ENCODE data around the gene SNORC. TPM values are rescaled to one million over a fixed set of nuclear protein-coding genes. Genes with fewer than 3 reads are reported as not detected.

The SNORC gene
- total and polyA plus RNA-seq, 4 donors = 2.4 to 12.3 (median 6.6) TPM

DNA sequence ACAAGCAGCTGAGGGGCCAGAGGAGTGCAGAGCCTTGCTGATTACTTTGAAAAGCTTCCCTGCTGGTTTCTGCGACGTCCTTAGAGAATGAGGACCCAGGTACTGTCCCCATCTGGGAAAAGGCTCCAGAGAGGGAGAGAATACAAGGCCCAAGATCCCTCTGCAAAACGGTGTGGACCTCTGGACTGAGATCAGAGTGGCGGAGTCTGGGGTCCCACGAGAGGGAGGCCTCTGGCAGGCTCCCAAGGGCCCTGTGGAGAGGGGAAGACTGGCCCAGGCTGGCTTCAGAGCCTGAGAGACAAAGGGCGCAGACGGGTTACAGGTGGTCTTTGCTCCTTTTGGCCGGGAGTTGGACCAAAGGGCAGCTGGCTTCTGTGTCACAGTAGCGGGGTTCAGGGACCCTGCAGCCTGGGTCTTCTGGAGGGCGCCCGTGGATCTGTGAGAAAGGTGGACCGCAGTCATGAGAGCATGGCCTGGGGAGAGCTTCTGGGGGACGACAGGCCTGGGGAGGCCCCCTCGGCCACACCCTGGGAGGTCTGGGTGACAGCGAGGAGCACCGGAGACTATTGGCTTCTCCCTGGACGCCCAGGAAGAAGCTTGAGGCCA is 805 bp downstream of the SNORC start:
- whole genome bisulfite sequencing = 85% methylated on average over 17 of the region's 17 CpGs
- H3K27me3 ChIP-seq (ENCODE audit: control insufficient read depth in 4 of 4, insufficient read depth in 4 of 4, low read length in 3 of 4) = no peaks in the 10 kb centered on the region
- no peaks in the 10 kb centered on the region for H3K36me3 ChIP-seq (ENCODE audit: control insufficient read depth in 4 of 4, insufficient read depth in 3 of 4, low read depth in 1 of 4, low read length in 3 of 4)
- H3K27ac ChIP-seq (ENCODE audit: low read depth in 1 of 2, low read length in 2 of 2) = no peak overlapping the region
- H3K9me3 ChIP-seq (ENCODE audit: control insufficient read depth in 4 of 4, low read length in 3 of 4) = no peaks in the 10 kb centered on the region
- TF ChIP-seq HNF4G (IDR thresholded peaks at IDR 0.05) = no peak
- TF ChIP-seq, protein P1, sequence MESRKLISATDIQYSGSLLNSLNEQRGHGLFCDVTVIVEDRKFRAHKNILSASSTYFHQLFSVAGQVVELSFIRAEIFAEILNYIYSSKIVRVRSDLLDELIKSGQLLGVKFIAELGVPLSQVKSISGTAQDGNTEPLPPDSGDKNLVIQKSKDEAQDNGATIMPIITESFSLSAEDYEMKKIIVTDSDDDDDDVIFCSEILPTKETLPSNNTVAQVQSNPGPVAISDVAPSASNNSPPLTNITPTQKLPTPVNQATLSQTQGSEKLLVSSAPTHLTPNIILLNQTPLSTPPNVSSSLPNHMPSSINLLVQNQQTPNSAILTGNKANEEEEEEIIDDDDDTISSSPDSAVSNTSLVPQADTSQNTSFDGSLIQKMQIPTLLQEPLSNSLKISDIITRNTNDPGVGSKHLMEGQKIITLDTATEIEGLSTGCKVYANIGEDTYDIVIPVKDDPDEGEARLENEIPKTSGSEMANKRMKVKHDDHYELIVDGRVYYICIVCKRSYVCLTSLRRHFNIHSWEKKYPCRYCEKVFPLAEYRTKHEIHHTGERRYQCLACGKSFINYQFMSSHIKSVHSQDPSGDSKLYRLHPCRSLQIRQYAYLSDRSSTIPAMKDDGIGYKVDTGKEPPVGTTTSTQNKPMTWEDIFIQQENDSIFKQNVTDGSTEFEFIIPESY (IDR thresholded peaks at IDR 0.05) = no peak
- TF ChIP-seq, protein P2, sequence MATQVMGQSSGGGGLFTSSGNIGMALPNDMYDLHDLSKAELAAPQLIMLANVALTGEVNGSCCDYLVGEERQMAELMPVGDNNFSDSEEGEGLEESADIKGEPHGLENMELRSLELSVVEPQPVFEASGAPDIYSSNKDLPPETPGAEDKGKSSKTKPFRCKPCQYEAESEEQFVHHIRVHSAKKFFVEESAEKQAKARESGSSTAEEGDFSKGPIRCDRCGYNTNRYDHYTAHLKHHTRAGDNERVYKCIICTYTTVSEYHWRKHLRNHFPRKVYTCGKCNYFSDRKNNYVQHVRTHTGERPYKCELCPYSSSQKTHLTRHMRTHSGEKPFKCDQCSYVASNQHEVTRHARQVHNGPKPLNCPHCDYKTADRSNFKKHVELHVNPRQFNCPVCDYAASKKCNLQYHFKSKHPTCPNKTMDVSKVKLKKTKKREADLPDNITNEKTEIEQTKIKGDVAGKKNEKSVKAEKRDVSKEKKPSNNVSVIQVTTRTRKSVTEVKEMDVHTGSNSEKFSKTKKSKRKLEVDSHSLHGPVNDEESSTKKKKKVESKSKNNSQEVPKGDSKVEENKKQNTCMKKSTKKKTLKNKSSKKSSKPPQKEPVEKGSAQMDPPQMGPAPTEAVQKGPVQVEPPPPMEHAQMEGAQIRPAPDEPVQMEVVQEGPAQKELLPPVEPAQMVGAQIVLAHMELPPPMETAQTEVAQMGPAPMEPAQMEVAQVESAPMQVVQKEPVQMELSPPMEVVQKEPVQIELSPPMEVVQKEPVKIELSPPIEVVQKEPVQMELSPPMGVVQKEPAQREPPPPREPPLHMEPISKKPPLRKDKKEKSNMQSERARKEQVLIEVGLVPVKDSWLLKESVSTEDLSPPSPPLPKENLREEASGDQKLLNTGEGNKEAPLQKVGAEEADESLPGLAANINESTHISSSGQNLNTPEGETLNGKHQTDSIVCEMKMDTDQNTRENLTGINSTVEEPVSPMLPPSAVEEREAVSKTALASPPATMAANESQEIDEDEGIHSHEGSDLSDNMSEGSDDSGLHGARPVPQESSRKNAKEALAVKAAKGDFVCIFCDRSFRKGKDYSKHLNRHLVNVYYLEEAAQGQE (IDR thresholded peaks at IDR 0.05) = no peak
- TF ChIP-seq ATF3 (IDR thresholded peaks at IDR 0.05) = no peak
- TF ChIP-seq FOXA2 (IDR thresholded peaks at IDR 0.05) = no peak
- no peak for TF ChIP-seq RXRA (IDR thresholded peaks at IDR 0.05)
- no peak for TF ChIP-seq JUND (IDR thresholded peaks at IDR 0.05)
- no peak for TF ChIP-seq SP1 (IDR thresholded peaks at IDR 0.05)
- TF ChIP-seq, protein P3, sequence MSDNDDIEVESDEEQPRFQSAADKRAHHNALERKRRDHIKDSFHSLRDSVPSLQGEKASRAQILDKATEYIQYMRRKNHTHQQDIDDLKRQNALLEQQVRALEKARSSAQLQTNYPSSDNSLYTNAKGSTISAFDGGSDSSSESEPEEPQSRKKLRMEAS (IDR thresholded peaks at IDR 0.05) = no peak
- no peak for TF ChIP-seq RAD21 (IDR thresholded peaks at IDR 0.05)
- no peak for TF ChIP-seq TAF1 (conservative IDR thresholded peaks at IDR 0.05)
- TF ChIP-seq, protein P4, sequence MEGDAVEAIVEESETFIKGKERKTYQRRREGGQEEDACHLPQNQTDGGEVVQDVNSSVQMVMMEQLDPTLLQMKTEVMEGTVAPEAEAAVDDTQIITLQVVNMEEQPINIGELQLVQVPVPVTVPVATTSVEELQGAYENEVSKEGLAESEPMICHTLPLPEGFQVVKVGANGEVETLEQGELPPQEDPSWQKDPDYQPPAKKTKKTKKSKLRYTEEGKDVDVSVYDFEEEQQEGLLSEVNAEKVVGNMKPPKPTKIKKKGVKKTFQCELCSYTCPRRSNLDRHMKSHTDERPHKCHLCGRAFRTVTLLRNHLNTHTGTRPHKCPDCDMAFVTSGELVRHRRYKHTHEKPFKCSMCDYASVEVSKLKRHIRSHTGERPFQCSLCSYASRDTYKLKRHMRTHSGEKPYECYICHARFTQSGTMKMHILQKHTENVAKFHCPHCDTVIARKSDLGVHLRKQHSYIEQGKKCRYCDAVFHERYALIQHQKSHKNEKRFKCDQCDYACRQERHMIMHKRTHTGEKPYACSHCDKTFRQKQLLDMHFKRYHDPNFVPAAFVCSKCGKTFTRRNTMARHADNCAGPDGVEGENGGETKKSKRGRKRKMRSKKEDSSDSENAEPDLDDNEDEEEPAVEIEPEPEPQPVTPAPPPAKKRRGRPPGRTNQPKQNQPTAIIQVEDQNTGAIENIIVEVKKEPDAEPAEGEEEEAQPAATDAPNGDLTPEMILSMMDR (IDR thresholded peaks at IDR 0.05; ENCODE audit: low read depth, low read length, missing input control) = no peak
- TF ChIP-seq HNF4A (conservative IDR thresholded peaks at IDR 0.05) = no peak
- TF ChIP-seq FOXA1 (IDR thresholded peaks at IDR 0.05) = no peak
- TF ChIP-seq YY1 (IDR thresholded peaks at IDR 0.05) = no peak
- no peak for TF ChIP-seq GABPA (IDR thresholded peaks at IDR 0.05 in 1 of 2, conservative IDR thresholded peaks at IDR 0.05 in 1 of 2)
- TF ChIP-seq NR2F2 (IDR thresholded peaks at IDR 0.05) = no peak
- no peak for TF ChIP-seq EGR1 (IDR thresholded peaks at IDR 0.05; ENCODE audit: low read depth in 2 of 2)
- peaks cover 4 to 27% (median 17%) of the 10 kb centered on the region in 4 donors for H3K4me1 ChIP-seq (ENCODE audit: control insufficient read depth in 4 of 4, insufficient read depth in 4 of 4, low read length in 3 of 4)
- DNase-seq (ENCODE audit: low spot score) = peak; percentile 36
- no peak overlapping the region for H3K4me3 ChIP-seq (ENCODE audit: low read depth in 1 of 3, low read length in 3 of 3)
- H3K9ac ChIP-seq (ENCODE audit: low read depth in 1 of 2, low read length in 2 of 2) = no peak overlapping the region

Data from liver (tissue), 9 donors.